GM18861 (cell line): Measurements from ENCODE around the gene PPIP5K2.
"Not testable (repeated sequence)": the region's sequence is repeated elsewhere in the genome, so short reads cannot be mapped to it uniquely, and the experiment has no call there.

Experiments
- ATAC-seq: cut with Tn5 transposase; IDR thresholded peaks from one replicate; pipeline ENCODE4 v1.9.1; 2021; ENCODE audit not compliant: unreplicated experiment

Gene PPIP5K2

DNA sequence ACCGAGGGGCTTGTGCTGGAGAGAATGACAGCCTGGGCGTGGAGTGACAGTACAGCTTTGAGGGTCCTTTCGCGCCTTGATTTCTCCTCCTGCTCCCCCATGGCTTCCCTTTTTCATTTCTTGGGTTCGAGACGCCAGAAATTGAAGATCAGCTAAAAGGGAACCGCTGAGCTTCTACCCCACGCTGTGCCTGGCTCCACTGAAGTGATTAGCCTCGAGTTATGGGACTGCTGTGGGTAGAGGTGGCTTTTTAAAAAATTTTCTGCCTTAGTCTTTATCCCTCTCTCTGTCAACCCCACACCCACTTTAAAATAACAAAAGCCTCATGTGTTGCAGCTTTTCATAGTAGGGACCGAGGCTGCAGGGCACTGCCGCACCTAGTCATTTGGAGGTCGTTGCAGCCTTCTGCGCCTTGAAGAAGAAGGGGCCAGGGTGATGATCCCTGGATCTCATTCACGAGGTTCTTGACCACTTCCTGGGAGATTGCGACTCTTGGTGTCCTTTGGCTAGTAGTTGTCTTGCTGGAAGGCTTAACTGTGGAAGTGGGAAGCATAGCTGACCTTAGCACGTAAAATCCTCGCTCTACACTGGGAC lies 603 bp downstream of the PPIP5K2 start:
- ATAC-seq = no peak

DNA sequence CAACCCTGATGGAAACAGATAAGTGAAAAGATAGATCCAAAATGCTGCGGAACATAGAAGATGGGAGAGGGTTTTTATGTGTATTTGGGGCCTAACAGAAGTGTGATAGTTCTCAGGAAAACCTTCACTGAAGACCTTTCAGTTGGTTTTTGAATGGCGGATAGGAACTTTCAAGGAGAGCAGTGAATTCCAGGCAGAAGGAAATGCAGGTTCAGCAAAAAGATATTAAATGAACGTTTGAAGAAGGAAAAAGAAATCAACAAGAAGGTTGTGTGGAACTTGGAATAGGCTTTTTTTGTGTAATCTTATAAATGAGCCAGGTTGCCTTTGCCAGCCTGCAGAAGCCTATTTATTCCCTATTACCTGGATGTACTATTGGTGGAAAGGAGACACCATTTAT lies 2.1 kb downstream of the PPIP5K2 start:
- no peak for ATAC-seq

DNA sequence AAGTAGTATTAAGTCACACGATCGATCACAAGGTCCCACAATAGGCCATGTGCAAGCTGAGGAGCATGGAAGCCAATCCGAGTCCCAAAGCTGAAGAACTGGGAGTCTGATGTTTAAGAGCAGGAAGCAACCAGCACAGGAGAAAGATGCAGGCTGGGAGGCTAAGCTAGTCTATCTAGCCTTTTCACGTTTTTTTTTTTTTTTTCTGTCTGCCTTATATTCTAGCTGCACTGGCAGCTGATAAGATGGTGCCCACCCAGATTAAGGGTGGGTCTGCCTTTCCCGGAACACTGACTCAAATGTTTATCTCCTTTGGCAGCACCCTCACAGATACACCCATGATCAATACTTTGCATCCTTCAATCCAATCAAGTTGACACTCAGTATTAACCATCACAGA lies 6.5 kb downstream of the PPIP5K2 start:
- ATAC-seq = no peak

DNA sequence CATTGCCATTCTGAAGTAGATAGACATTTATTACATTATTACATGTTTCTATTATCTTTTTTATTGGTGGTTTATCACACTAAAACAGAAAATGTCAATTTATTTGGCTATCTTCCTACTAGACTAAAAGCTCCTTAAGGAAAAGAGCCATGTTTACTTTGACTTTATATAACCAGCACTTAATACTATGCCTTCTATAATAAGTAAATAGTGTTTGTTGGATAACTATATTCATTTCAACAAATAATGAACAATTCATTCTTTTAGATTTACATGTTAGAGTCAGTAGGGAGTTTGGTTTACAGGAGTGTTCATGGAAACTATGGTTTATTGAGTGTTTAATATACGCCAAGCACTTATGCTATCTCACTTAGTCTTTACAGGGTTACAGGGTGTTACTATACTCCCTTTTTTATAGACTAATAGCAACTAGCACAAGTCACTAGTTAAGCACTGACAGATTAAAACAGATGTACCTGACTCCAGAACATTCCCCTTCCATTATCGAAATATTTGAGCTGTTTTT lies 7.3 kb downstream of the PPIP5K2 start:
- ATAC-seq = no peak

DNA sequence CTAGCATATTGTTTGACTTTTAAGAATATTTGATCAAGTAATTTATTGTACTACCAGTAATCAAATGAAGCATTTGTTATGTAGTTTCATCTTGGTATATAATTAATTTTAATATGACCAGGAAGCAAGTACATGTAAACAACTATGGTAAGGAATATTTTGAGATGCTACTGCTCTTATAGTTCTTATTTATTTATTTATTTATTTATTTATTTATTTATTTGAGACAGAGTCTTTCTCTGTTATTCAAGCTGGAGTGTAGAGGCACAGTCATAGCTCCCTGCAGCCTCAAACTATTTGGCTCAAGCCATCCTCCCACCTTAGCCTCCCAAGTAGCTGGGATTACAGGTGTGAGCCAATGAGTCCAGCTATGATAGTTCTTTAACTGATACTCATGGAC lies 8.1 kb downstream of the PPIP5K2 start:
- no peak for ATAC-seq

DNA sequence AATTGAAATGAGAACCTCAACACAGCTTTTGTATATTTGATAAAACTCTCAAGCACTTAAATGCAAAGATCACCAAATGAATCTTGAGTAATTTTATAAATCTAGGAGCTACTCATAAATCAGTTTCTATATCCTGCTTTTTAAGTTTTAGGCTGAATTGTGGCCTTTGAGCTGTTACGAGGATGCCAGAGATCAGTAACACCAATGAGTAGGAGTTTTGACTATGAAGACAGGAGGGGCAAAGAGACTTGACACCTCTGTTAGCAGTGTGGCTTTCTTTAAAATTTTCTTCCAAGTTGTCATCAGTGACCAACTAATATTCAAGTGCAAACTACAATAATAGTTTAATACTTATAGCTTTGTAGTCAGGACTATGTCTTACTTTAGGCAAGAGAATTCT lies 12.6 kb downstream of the PPIP5K2 start:
- ATAC-seq = no peak

DNA sequence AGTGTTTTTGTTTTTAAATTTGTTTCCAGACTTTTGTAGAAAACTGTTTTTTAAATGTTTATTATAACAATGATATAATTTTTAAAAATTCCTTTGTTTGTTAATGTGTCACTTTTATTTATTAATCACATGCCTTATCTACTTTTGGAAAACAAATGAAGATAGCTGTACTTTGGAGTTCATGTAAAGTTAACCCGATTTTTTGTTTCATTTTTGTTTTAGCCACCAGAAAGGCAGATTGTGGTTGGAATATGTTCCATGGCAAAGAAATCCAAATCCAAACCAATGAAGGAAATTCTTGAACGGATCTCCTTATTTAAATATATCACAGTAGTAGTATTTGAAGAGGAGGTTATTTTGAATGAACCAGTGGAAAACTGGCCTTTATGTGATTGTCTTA lies 13.1 kb downstream of the PPIP5K2 start:
- no peak for ATAC-seq

DNA sequence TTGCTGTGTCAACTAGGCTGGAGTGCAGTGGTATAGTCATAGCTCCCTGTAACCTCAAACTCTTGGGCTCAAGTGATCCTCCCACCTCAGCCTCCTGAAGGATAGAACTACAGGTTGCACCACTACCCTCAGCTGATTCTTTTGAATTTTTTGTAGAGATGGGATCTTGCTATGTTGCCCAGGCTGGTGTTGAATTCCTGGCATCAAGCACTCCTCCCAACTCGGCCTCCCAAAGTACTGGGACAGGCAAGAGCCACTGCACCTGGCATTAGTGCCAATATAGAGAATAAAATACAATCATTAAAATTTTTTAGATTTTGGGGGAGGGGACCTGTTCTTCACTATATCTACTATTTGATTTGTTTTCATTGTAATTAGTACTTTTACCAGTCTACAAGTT lies 15.4 kb downstream of the PPIP5K2 start:
- no peak for ATAC-seq

DNA sequence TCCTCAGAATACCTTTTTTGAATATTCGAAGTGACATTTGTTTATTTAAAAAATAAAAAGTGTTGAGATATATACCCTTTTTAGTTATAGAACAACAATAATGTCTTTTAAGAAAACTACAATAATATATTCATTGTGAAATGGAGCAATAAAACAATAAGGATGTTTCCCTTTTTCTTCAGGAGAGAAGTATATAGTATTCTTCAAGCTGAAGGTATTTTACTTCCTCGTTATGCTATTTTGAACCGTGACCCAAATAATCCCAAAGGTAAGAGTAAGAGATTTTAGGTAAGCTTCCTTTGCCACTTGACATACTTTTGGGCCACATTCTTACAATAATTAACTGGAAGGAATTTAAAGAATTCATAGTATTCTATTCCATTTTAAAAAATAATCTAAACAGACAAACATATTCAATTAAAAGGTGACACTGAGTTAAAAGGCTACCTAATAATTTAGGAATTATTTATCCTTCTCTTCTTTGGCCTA lies 18.1 kb downstream of the PPIP5K2 start:
- ATAC-seq = no peak

DNA sequence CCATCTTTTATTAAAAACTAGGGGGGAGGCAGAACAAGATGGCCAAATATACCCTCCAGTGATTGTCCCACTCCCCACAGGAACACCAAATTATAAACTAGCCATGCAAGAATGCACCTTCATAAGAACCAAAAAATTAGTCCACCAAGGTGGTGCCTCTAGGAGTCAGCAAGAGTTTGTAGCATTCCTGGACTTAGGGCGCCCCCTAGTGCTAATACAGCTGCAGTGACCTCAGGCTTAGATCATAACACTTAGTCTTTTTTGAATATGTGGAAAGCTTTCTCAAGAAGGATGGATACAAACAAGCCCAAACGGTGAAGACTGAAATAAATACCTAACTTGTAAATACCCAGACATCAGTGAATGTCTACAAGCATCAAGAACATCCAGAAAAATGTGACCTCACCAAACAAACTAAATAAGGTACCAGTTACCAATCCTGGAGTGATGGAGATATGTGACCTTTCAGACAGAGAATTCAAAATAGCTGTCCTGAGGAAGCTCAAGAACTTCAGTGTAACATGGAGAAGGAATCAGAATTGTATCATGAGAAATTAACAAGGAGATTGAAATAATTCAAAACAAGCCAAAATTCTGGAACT lies 19.3 kb downstream of the PPIP5K2 start:
- ATAC-seq = peak; percentile 94

DNA sequence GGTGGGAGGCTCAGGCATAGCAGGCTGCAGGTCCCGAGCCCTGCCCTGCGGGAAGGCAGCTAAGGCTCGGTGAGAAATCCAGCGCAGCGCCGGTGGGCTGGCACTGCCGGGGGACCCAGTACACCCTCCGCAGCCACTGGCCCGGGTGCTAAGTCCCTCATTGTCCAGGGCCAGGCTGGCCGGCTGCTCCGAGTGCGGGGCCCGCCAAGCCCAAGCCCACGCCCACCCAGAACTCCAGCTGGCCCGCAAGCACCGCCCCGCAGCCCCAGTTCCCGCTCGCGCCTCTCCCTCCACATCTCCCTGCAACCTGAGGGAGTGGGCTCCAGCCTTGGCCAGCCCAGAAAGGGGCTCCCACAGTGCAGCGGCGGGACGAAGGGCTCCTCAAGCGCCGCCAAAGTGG lies 22.0 kb downstream of the PPIP5K2 start:
- ATAC-seq = not testable (repeated sequence)

DNA sequence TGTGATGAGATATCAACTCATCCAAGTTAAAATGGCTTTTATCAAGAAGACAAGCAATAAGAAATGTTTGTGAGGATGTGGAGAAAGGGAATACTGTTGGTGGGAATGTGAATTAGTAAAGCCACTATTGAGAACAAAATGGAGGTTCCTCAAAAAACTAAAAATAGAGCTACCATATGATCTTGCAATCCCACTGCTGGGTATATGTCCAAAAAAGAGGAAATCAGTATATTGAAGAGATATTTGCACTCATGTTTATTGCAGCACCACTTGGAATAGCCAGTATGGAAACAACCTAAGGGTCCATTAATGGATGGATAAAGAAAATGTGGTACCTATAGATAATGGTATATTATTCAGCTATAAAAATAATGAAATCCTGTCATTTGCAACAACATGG lies 25.1 kb downstream of the PPIP5K2 start:
- no peak for ATAC-seq

DNA sequence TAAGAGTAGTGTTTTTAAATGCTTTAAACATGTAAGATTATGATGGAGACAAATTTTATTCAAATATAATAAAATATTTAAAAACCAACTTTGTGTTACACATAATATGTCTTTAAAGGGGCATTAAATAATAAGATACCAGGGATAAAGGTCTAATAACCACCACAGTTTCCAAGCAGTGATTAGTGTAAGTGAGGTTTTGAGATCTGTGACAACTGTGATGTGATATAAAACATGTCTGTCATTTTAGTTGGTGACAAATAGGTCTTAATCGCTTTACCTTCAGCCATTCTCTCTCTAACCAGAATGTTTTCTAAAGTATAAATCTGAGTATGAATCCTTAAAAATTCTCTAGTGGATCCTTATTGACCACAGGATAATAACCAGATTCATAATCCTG lies 28.1 kb downstream of the PPIP5K2 start:
- ATAC-seq = no peak

DNA sequence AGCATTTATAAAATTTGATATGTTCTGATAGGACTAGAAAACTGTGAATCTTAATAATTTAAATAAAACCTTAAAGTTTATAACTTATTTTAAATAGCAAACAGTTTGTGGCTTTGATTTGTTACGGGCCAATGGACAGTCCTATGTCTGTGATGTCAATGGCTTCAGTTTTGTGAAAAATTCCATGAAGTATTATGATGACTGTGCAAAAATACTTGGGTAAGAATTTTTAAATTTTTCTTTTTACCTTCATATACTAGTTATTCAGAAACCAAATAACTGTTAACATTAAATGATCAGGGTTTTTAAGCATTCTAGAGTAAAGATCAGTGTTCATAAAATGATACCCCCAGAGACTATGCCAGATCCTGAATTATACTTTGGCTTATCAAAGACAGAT lies 31.1 kb downstream of the PPIP5K2 start:
- no peak for ATAC-seq

DNA sequence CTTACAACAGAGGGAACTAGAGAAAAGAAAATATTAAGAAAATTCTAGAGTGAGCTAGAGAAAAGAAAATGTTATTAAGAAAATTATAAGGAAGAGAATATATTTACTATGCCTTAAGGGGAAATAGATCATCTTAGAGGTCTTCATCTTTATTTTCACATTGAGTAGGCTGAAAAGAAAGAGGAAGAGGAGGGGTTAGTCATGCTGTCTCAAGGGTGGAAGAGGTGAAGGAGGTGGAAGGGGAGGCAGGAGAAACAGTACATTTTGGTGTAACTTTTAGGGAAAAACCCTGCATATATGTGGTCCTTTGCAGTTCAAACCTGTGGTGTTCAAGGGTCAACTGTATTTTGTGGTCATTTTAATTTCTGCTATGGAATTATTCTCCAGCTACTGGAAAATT lies 46.6 kb downstream of the PPIP5K2 start:
- ATAC-seq = no peak

DNA sequence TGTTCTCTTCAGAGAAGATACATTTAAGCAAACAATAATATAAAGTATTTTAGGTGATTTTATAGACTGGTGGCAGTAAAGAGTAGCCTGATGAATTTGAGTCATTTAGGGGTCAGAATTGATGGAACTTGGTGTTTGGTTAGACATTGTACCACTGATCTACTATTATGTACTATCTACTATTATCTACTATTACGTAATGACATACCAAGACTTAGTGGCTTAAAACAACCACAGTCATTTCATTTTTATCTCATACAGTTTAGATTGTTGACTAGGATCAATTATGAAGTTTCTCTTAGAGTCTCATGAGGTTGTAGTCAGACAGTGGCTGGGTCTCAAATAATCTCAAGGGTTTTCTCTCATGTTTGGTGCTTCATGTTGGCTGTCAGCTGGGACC lies 54.0 kb downstream of the PPIP5K2 start:
- ATAC-seq = no peak

DNA sequence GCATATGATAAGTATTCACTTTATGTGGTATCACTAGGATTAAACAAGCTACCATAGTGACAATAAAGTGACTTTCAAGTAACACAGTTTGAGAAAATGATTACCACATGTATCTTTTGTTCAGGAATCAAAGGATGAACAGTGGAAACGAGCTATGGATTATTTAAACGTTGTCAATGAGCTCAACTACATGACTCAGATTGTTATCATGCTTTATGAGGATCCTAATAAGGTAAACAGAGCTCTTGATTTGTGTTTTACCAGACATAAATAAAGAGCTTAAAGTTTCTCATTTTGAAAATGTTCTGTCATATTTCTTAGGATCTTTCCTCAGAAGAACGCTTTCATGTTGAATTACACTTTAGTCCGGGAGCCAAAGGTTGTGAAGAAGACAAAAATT lies 57.4 kb downstream of the PPIP5K2 start:
- no peak for ATAC-seq

DNA sequence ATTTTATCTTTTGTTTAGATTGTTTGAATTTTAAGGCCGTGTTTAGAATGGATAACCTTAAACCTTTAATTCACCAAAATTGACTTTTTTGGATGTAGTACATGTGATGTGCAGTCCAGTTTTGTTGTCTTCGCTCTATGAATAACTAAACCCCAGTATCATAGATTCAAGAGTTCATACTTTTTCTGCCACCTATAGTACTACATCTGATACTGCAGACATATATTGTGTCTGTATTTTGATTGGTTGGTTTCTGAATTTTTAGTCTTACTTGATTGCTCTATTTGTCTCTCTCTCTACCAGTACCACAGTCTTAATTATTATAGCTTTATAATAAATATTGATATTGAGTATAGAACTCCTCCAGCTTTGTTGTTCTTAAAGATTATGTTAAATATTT lies 58.1 kb downstream of the PPIP5K2 start:
- ATAC-seq = no peak

DNA sequence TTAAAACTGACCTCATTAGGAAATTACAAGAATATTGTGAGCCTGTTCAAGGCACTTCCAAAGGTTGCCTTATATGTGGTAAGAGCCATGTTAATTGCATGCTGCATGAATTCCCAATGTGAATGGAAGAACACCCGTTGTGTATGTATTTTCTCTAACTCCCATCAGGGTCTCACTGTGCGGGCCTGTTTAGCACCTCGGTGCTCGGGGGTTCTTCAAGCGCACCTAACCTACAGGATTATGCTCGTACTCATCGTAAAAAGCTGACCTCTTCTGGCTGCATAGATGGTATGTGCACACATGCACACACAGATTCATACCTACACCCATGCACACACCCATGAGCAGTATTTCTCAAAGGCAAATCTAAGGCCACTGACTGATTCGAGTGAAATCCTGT lies 66.1 kb downstream of the PPIP5K2 start:
- no peak for ATAC-seq

DNA sequence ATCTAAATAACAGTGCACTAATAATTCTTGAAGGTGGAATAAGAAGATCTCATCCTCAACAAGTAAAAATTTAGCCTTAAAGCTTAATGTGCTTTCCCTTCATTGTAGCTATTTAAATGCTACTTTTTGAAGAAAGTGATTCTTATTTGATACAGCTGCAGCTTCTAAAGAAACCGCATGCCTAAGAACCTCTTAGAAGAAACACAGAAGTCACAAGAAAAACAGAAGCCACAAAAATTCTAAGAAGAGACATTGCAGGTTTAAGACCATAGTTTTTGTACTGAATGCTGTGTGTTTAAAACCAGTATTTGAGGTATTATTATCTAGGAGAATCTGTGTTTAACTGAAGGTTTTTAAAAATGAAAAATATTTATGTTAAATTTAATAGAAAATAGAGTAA lies 68.3 kb downstream of the PPIP5K2 start:
- ATAC-seq = no peak

DNA sequence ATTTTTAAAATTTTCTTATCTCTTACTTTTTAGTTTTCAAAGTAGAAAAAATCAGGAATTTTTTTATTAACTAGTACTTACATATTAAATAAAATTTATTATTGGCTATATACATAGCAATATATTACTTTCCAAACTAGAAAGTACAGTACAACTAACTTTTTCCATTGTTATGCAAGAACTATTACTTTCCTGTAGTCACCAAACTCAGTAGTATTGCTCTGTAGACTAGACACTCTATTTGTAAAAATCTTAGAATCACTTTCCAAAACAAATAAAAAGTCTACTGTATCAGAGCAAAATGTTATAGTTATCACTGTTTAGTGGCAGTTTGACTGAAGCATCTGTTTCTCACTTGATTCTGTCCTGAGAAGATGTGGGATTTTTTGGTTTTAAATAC lies 83.1 kb downstream of the PPIP5K2 start:
- no peak for ATAC-seq

DNA sequence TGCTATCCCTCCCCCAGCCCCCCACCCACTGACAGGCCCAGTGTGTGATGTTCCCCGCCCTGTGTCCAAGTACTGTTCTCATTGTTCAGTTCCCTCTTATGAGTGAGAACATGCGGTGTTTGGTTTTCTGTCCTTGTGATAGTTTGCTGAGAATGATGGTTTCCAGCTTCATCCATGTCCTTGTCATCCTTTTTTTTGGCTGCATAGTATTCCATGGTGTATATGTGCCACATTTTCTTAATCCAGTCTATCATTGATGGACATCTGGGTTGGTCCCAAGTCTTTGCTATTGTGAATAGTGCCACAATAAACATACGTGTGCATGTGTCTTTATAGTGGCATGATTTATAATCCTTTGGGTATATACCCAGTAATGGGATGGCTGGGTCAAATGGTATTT lies 84.9 kb downstream of the PPIP5K2 start:
- not testable (repeated sequence) for ATAC-seq
